Measurements from ENCODE around the gene FKBP5. TPM values are rescaled to one million over a fixed set of nuclear protein-coding genes. Genes with fewer than 3 reads are reported as not detected.

The FKBP5 gene
- total and polyA plus RNA-seq, 2 donors (not counting 3 experiments of a cell fraction or from before 2014, with no cell fraction given) = 16.7 to 56.8 TPM

DNA sequence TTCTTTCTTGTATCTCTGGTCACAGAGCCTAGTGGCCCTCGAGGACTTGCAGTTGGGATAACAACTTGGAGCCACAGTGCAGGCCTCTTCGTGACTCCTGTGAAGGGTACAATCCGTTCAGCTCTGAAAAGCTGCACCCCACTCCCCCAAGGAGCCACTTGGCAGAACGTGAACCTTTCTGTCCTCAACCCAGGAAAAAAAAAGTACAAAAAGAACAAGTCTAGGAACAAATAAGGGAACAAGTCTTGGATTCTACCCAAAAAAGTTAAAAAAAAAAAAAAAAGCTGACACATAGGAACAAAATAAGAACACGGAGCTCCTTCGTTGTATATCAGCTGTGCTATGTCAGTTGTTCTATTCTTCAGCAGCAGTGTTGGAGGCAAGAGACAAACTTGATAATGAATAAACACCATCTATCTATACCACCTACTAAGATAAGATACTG, 98.1 kb downstream of the FKBP5 start:
- H3K9me3 ChIP-seq (replicated peaks; ENCODE audit: control insufficient read depth, insufficient read depth, low read length) = no peaks in the 10 kb centered on the region
- no TSS peak for BruUV-seq (replicated peaks)
- H3K9ac ChIP-seq (replicated peaks; ENCODE audit: extremely low read depth, insufficient read depth, low read length) = no peak overlapping the region
- H3K27me3 ChIP-seq (ENCODE audit: control insufficient read depth in 2 of 2, insufficient read depth in 2 of 2, low read length in 2 of 2) = no peaks in the 10 kb centered on the region
- H3K4me1 ChIP-seq (ENCODE audit: control insufficient read depth, extremely low read depth, insufficient read depth, low read length) = no peaks in the 10 kb centered on the region
- no peak overlapping the region for H3K27ac ChIP-seq (ENCODE audit: insufficient read depth, low read depth, low read length)
- DNase-seq (ENCODE audit: low read depth, low spot score) (peak; percentile 38), FAIRE-seq (no peak)
- no peak for TF ChIP-seq FOS (IDR thresholded peaks at IDR 0.05; ENCODE audit: borderline replicate concordance, insufficient read depth, low read length)
- no peak for TF ChIP-seq POLR2A (IDR thresholded peaks at IDR 0.05; ENCODE audit: low read depth, low read length)
- TF ChIP-seq MYC (IDR thresholded peaks at IDR 0.05; ENCODE audit: low read depth, low read length) = no peak
- no peak for TF ChIP-seq EZH2 (IDR thresholded peaks at IDR 0.05; ENCODE audit: borderline replicate concordance, low read depth, low read length, severe bottlenecking)
- no peak for TF ChIP-seq POLR2AphosphoS5 (IDR thresholded peaks at IDR 0.05; ENCODE audit: insufficient read depth, low read depth, low read length)
- TF ChIP-seq GATA2 (IDR thresholded peaks at IDR 0.05; ENCODE audit: insufficient read depth, insufficient read length, low read depth, low read length) = no peak
- TF ChIP-seq JUN (IDR thresholded peaks at IDR 0.05; ENCODE audit: borderline replicate concordance, insufficient read depth, insufficient read length, low read depth) = no peak
- TF ChIP-seq, protein P1, sequence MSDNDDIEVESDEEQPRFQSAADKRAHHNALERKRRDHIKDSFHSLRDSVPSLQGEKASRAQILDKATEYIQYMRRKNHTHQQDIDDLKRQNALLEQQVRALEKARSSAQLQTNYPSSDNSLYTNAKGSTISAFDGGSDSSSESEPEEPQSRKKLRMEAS (IDR thresholded peaks at IDR 0.05; ENCODE audit: insufficient read depth, insufficient read length) = no peak
- TF ChIP-seq, protein P2, sequence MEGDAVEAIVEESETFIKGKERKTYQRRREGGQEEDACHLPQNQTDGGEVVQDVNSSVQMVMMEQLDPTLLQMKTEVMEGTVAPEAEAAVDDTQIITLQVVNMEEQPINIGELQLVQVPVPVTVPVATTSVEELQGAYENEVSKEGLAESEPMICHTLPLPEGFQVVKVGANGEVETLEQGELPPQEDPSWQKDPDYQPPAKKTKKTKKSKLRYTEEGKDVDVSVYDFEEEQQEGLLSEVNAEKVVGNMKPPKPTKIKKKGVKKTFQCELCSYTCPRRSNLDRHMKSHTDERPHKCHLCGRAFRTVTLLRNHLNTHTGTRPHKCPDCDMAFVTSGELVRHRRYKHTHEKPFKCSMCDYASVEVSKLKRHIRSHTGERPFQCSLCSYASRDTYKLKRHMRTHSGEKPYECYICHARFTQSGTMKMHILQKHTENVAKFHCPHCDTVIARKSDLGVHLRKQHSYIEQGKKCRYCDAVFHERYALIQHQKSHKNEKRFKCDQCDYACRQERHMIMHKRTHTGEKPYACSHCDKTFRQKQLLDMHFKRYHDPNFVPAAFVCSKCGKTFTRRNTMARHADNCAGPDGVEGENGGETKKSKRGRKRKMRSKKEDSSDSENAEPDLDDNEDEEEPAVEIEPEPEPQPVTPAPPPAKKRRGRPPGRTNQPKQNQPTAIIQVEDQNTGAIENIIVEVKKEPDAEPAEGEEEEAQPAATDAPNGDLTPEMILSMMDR (IDR thresholded peaks at IDR 0.05; ENCODE audit: extremely low read depth in 1 of 2, insufficient read depth in 1 of 2, low read depth in 1 of 2, low read length in 2 of 2) = no peak
- CTCF ChIA-PET = interaction anchor here (0.5 to 6.5 kb wide), 9 partner anchors 11 to 146 kb away, joined by 4 to 77 read pairs (median 6); partner anchors contain the start of gene ARMC12
- no peak overlapping the region for H3K4me3 ChIP-seq (replicated peaks in 1 of 3; ENCODE audit: insufficient read depth in 1 of 3, low read depth in 1 of 3, low read length in 3 of 3)
- H2AFZ ChIP-seq (ENCODE audit: low read depth, low read length) = no peak overlapping the region
- H3K79me2 ChIP-seq (ENCODE audit: control insufficient read depth, insufficient read depth, low read length) = peaks cover 14% of the 10 kb centered on the region
- dilution Hi-C loops (cut with MboI; ENCODE audit: extremely low pct_ligation_motif_present, low sequenced_read_pairs) (no loop called here), intact Hi-C loops (cut with micrococcal nuclease) (no loop called here)
- POLR2A ChIA-PET = interaction anchor here (0.6 kb wide), 1 partner anchor 79 kb away, joined by 3 read pairs; no protein-coding TSS in a partner anchor
- no peaks in the 10 kb centered on the region for H4K20me1 ChIP-seq (replicated peaks; ENCODE audit: control insufficient read depth, extremely low read depth, insufficient read depth, low read length)
- no peaks in the 10 kb centered on the region for H3K9me1 ChIP-seq (replicated peaks; ENCODE audit: control insufficient read depth, extremely low read depth, insufficient read depth, low read length)
- H3K36me3 ChIP-seq (ENCODE audit: control insufficient read depth in 2 of 2, extremely low read depth in 1 of 2, insufficient read depth in 2 of 2, low read length in 2 of 2) = peaks cover 0 to 9% of the 10 kb centered on the region in 2 experiments
- no peak overlapping the region for H3K4me2 ChIP-seq (ENCODE audit: insufficient read depth, low read length)
